Activated naive CD4-positive, alpha-beta T cell treated with anti-CD3 and anti-CD28 coated beads, Interleukin-2, amount 50 U/mL, for 72 hours (primary cell): ENCODE results near the gene NUMB. TPM values are rescaled to one million over a fixed set of nuclear protein-coding genes. Genes with fewer than 3 reads are reported as not detected.

Experiments
- ATAC-seq, 2 donors: fragments of 150-1000 bp; cut with Tn5 transposase; 2 replicates each; pipeline ENCODE4 v1.10.0; 2021; ENCODE audit warnings: mild to moderate bottlenecking in 2 of 2, moderate library complexity in 2 of 2
- DNase-seq, 2 donors: peaks; one replicate each; pipeline ENCODE4 v3.0.0; 2021 to 2022; ENCODE audit warnings: low spot score in 2 of 2
- H3K27ac Mint-ChIP-seq, 2 donors: one replicate each; pipeline ENCODE4 v1.8.0; 2022; ENCODE audit warnings: mild to moderate bottlenecking in 2 of 2, mixed read lengths in 2 of 2
- H3K36me3 Mint-ChIP-seq, 2 donors: one replicate each; pipeline ENCODE4 v1.8.0; 2022; ENCODE audit warnings: mixed read lengths in 2 of 2
- H3K9me3 Mint-ChIP-seq, 2 donors: one replicate each; pipeline ENCODE4 v1.8.0; 2022; ENCODE audit warnings: mixed read lengths in 2 of 2
- total RNA-seq, 2 donors: library from RNA; stranded (reverse); gene quantifications; one replicate each; pipeline ENCODE4 v1.2.3, GENCODE V29; 2022

NUMB gene
- total RNA-seq, 2 donors from 2014 or later = 34.8 to 41.4 TPM

DNA sequence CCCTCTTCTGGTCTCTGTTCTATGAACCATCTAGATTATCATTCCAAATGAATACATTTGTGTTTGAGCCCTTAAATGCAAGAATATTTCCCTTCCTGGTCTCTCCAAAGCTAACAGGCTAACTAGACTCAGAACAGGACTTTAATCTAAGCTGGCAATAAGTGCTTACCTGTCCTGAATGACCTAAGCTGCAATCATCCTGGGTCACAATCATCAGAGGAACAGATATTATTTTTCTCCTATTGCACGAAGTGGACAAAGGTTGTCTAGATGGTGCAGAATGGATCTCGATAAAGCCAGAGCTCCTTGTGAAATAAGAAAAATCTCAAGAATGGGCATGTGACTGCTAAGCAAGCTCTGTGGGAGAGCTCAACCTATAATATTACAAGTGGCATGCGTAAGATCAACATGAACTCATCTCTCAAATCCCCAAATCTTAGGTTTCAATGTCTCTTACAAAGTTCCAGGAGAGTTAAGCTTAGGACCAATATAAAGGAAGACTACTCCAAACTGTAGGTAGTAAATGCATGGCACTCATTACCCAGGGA is 10.6 kb upstream of the NUMB start:
- no peak for DNase-seq
- H3K9me3 Mint-ChIP-seq = no peaks in the 10 kb centered on the region
- H3K27ac Mint-ChIP-seq = no peak overlapping the region
- no peaks in the 10 kb centered on the region for H3K36me3 Mint-ChIP-seq
- ATAC-seq = no peak

DNA sequence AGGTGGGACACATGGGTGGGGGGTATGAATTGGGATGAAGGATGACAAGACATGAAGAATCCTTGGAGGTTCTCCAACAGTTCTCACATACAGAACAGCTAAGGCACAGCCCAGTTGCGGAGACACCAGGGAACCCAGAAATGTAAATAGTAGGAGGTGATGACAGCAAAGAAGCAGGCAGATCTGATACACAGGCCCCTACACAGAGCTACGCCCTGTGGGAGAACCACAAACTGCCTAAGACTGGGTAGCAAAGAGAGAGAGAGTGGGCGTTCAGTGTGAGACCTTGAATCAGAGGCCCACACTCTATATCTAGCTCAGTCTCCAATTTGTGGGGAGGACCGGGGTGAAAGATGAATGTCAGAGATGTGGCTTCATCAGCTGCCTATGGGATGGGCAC is 9.5 kb upstream of the NUMB start:
- no peaks in the 10 kb centered on the region for H3K9me3 Mint-ChIP-seq
- DNase-seq (peak in 1 of 2 donors; percentile 26), ATAC-seq (peak; percentile 80 to 84)
- H3K36me3 Mint-ChIP-seq = no peaks in the 10 kb centered on the region
- peak overlapping the region; percentile 75 to 87 for H3K27ac Mint-ChIP-seq

DNA sequence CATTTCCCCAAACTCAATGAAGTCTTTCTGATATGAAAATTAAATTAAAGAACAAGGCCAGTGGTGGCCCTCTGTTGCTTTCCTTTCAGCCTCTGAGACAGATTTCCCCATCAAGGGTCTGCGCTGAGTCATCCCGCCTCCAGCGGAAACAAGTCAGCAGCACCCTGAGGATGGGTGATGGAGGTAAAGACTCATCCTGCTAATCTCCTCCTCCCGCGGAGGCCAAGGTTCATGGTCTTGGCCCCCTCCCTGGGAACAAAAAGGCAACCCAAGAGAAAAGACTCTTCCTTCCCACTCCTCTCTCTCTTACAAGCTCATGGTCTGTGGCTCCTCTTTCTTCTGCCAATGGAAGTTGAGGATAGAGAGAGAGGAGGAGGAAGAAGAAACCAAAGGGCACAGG is 9.0 kb upstream of the NUMB start:
- Mint-ChIP-seq H3K36me3 (no peaks in the 10 kb centered on the region), H3K9me3 (no peaks in the 10 kb centered on the region), H3K27ac (peak overlapping the region; percentile 75 to 87)
- DNase-seq (peak in 1 of 2 donors; percentile 44), ATAC-seq (peak; percentile 34 to 57)

DNA sequence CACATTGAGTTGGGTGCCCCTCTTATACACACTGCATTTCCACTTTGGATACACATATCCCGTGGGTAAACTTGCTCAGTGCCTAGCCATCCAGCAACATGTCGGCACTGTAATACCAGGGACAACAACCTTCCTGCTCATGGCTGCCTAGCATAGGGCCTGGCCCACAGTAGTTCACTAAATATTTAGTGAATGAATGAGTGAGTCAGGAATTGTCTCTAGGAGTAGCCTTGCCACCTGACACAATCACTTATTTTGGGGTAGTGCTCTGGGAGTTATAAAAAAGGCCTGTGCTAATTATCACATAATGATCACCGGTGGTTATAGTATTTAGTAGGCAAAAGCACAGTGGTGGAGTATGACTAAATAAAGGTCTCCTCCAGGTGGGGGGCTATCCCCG is 8.5 kb upstream of the NUMB start:
- H3K27ac Mint-ChIP-seq = peak overlapping the region in 1 of 2 donors; percentile 87
- no peaks in the 10 kb centered on the region for H3K36me3 Mint-ChIP-seq
- no peak for ATAC-seq
- no peak for DNase-seq
- no peaks in the 10 kb centered on the region for H3K9me3 Mint-ChIP-seq

DNA sequence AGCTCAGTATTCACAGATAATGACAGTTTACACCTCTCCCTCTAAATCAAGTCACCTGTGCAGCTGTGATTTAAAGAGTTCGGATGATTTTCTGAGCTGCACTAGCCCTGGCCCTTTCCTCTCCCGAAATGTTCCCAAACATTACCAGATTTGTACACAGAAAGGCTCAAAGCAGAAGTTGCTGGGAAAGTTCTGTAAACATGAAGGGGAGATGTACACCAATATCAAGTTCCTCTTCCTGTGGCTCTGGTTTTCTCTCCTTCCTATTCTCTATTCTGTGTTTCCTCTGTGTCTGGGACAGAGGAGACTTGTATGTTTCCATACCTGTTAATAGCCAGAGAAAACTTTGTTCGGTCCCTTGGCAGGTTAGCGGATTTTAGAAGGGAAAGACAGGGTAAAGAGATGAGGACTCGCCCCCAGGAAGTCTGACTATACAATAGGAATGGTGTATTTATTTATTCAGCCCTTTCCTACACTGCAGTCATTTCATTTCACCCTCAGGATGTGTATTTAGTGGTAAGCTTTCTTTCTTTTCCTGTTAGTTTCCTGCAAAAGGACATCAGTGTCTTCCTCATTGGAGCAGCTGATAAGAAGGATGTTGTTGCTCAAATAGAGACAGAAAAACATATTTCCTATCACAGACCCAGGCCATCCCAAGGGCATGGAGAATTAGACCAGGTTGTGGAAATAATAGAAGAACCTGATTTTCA is 7.6 kb upstream of the NUMB start:
- H3K9me3 Mint-ChIP-seq = no peaks in the 10 kb centered on the region
- ATAC-seq = no peak
- DNase-seq = no peak
- peak overlapping the region in 1 of 2 donors; percentile 9 for H3K27ac Mint-ChIP-seq
- H3K36me3 Mint-ChIP-seq = no peaks in the 10 kb centered on the region

DNA sequence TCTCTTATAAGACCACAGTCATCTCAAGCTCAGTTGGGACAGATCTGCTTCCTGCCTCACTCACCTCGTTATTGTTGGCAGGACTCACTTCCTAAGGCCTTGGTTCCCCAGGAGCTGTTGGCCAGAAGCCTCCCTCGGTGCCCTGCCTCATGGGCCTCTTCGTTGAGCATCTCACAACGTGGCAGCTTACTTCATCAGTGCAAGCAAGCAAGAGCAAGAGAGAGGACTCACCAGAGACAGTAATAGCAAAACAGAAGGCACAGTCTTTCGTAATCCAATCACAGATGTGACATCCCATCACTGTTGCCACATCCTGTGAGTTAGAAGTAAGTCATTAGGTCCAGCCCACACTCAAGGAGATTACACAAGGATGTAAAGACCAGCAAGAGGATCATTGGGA is 5.1 kb upstream of the NUMB start:
- Mint-ChIP-seq H3K27ac (peak overlapping the region; percentile 53 to 81), H3K36me3 (peaks cover 2% of the 10 kb centered on the region in 2 donors), H3K9me3 (no peaks in the 10 kb centered on the region)
- DNase-seq (peak; percentile 50 to 67), ATAC-seq (peak; percentile 54 to 71)

DNA sequence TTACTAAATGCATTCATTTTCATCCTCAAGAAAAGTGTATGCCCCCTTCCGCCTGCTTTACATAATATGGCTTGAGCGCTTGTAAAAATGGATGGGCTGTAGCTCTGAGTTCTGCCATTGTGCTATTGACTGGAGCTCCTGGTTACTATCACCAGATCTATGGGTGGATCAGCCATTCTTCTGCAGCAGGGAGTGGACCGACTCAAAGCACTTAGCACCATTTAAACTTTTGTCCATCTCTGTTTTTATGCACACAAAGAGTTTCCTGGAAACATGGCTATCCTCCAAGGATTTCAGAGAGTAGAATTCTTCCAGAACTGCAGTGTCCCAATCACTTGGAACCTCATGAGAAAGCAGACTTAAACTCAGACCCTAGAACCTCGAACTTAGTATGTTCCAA is 4.5 kb upstream of the NUMB start:
- no peak for ATAC-seq
- Mint-ChIP-seq H3K36me3 (peaks cover 7 to 8% of the 10 kb centered on the region in 2 donors), H3K9me3 (no peaks in the 10 kb centered on the region), H3K27ac (peak overlapping the region in 1 of 2 donors; percentile 53)
- no peak for DNase-seq

DNA sequence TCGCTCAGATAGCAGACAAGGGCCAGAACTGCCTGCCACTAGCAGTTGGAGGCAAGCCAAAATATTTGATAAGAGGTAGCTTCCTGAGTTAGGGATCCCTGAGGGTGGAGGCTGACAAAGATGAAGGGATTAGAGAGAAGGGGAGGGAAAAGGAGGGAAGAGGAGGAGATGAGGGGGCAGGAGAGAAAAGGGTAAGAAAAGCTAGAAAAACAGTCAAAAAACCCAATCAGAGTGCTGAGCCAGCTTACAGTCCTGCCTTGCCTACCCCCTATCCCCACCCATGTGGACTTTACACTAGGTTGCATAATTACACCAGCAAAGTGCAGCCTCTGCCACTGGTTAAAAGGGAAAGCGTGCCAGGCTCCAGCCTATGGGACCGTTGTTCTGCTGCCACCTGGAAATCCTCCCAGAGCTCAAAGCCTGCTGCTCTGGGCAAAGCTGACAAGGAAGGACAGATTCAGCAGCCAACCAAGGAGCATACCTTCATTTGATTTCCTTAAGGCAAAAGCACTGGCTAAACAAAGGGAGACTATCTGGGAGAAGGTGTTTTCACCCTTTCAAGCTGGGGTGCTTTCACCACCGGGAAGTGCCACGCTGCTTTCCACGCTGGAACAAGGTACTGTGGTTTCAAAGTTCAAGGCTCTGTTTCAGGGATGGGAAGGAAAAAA is 3.8 kb upstream of the NUMB start:
- Mint-ChIP-seq H3K9me3 (no peaks in the 10 kb centered on the region), H3K36me3 (peaks cover 10 to 14% of the 10 kb centered on the region in 2 donors), H3K27ac (no peak overlapping the region)
- DNase-seq (no peak), ATAC-seq (no peak)

DNA sequence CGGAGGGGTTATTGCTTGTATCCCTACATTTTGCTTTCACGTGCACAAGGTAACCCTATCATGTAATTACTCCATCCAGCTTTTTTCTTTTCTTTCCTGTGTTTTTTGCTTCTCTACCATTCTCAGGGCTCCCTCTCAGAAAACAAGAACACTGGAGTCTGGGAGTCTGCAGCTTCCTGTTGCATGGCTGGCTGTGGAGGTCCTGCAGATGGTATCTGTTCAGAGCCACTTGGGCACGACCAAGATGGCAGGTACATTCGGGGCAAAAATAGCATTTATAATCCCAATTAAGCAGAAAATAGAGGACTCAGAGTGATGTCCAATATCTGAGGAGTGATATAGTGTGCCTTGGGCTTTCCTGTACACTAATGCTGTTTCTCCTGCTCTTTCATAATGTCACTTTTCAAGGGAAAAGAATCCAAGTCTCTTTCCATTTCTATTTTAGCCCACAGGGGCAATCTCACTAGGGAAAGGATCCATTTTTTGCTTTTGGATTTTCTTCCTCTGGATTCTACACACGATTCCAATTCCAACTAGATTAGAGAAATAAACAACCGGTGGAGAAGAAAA is 3.2 kb upstream of the NUMB start:
- ATAC-seq (no peak), DNase-seq (no peak)
- no peaks in the 10 kb centered on the region for H3K9me3 Mint-ChIP-seq
- no peak overlapping the region for H3K27ac Mint-ChIP-seq
- H3K36me3 Mint-ChIP-seq = peaks cover 10 to 16% of the 10 kb centered on the region in 2 donors

DNA sequence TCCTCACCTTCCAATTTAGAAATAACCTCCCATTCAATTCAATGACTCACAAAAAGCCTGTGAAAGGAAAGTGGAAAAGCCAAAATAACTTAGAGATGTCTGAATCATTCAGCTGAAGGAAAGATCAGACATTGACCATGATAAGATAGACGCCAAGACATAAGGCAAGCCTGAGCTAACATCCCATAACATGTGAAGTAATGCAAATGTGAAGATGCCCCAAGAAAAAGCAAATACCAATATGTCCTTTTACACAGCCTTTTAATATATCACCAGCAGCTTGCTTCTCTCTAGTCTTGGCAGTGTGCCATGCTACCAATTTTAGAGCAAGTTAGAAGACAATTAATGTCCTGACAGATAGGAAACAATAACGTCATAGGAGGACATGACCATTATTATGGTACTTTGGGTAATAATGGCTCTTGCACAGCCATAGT is 2.4 kb upstream of the NUMB start:
- Mint-ChIP-seq H3K36me3 (peaks cover 10 to 16% of the 10 kb centered on the region in 2 donors), H3K27ac (no peak overlapping the region), H3K9me3 (no peaks in the 10 kb centered on the region)
- DNase-seq = no peak
- ATAC-seq = no peak

DNA sequence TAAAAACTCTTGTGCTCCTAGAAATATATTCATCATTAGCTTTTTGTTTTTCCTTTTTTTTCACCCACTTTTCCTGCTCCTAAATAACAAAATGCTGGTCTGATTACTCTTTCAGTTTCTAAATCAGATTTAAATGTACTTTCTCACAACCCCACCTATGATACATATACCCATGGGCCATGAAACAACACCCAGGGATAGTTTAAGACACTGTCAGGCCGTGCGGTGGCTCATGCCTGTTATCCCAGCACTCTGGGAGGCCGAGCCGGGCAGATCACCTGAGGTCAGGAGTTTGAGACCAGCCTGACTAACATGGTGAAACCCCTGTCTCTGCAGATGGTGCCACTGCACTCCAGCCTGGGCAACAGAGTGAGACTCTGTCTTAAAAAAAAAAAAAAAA is 1.6 kb upstream of the NUMB start:
- no peak for DNase-seq
- no peaks in the 10 kb centered on the region for H3K9me3 Mint-ChIP-seq
- H3K36me3 Mint-ChIP-seq = peaks cover 10 to 16% of the 10 kb centered on the region in 2 donors
- no peak for ATAC-seq
- peak overlapping the region in 1 of 2 donors; percentile 91 for H3K27ac Mint-ChIP-seq

DNA sequence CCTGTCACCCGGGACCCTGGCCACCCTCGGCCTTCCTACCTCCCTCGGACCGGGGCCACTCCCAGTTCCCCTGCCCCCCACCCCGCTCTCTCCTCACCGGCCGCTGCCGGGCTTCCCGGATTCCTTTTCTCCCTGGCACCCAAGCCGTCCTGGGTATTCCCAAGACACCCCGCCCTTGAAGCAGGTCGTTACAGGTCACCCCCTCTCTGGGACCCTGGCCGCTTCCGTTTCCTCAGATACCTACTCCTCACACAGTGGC is 493 bp downstream of the NUMB start:
- Mint-ChIP-seq H3K9me3 (no peaks in the 10 kb centered on the region), H3K27ac (peak overlapping the region; percentile 91 to 99), H3K36me3 (peaks cover 10 to 16% of the 10 kb centered on the region in 2 donors)
- DNase-seq (no peak), ATAC-seq (no peak)

DNA sequence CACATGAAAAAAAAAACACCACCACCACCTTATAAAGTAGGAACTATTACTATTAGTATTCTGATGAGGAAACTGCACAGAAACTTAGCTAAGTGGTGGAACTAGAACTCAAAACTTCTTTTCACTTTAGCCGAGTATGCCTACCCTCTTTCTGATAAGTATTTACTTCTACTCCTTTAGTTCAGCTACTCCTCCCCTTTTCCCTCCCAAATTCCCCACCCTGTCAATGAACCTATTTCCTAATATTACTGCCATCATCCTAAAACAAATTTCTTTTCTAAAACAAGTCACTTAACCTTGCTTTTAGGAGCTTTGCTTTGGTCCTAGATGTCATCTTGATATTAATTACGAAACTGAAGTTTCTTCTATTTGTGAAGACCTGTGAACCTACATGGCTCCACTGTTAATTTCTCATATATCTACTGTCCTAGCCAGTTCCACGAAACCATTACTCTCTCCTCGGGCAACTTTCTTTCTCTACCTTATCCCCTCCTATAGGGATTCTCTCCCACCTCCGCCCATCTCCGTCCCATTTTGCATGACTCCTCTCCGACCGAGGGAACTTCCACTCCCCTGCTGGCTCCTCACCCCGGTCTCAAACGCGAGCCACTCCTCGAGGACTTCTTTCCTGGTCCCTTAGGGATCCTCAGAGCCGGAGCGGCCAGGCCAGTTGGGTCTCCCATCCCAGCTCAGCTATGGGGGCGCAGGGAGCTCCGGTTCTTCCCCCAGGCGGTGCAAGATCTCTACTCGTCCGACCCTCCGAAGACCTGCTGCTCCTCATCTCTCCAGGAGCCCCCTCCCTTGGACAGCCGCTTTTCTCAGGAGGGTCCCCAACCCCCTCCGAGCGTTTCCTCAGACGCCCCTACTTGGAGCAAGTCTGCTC is 1.1 kb downstream of the NUMB start:
- DNase-seq (peak in 1 of 2 donors; percentile 20), ATAC-seq (no peak)
- Mint-ChIP-seq H3K9me3 (no peaks in the 10 kb centered on the region), H3K36me3 (peaks cover 10 to 16% of the 10 kb centered on the region in 2 donors), H3K27ac (peak overlapping the region; percentile 91 to 99)

DNA sequence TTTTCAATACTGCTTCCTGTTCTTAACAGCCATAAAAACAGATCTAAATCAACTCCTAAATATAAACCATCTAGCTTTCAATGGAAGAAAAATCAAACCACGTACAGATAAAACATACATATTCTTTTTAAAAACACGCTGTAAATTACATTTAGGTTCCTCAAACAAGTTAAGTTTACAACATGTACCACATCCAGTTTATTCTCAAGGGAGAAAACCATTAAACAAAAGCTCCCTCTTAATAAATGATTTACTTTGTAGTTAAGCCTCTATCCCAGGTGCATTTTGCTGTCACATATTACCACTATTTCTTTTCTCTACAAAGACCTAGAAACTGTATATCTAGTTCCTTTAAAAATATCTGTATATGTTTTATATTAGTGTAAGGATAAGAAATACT is 3.1 kb downstream of the NUMB start:
- Mint-ChIP-seq H3K9me3 (no peaks in the 10 kb centered on the region), H3K36me3 (peaks cover 10 to 16% of the 10 kb centered on the region in 2 donors), H3K27ac (no peak overlapping the region)
- ATAC-seq (no peak), DNase-seq (no peak)

DNA sequence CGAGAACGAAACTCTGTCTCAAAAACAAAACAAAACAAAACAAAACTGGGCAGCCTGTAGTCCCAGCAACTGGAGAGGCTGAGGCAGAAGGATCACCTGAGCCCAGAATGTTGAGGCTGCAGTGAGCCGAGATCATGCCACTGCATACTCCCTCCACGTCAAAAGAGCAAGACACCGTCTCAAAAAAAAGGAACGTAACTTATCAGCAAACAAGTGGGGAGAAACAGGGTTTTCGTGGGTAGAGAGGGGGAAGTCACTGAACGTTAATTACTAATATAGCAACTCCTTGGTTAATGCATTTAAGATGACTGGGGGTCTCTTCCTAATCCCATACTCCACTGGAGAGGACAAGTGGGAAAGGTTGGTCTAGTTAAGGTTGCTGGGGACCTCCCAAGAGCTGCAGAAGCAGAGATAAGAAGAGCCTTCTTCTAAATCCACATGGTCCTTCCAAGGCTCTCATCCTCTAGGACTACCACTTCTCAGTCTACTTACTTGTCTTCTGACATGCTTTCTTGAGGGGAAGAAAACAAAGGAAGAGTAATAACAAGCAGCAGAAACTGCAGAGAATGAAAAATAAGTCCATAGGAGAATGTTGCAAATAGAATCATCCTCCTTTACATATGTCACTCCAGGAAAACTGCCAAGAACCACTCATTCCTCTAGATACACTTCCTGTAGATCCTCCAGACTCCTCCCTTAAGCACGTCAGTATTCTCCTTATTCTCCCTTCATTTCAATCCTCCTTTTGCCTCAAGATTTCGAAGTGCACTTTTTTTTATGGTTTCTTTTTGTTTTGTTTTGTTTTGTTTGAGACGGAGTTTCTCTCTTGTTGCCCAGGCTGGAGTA is 5.8 kb downstream of the NUMB start:
- Mint-ChIP-seq H3K27ac (peak overlapping the region in 1 of 2 donors; percentile 82), H3K36me3 (peaks cover 3 to 6% of the 10 kb centered on the region in 2 donors), H3K9me3 (no peaks in the 10 kb centered on the region)
- ATAC-seq = no peak
- DNase-seq = no peak

DNA sequence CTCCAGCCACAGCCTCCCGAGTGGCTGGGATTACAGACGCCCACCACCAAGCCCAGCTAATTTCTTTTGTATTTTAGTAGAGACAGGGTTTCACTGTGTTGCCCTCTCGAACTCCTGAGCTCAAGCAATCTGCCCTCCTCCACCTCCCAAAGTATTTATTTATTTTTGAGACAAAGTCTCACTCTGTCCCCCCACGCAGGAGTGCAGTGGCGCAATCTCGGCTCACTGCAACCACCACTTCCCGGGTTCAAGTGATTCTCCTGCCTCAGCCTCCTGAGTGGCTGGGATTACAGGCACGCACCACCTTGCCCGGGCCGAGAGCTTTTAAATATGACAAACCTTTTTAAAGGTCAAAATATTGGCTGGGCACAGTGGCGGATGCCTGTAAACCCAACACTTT is 14.6 kb downstream of the NUMB start:
- Mint-ChIP-seq H3K27ac (no peak overlapping the region), H3K9me3 (no peaks in the 10 kb centered on the region), H3K36me3 (no peaks in the 10 kb centered on the region)
- DNase-seq (no peak), ATAC-seq (no peak)
